Tibial nerve (tissue), 4 donors: ENCODE results near the gene ID4. TPM values are rescaled to one million over a fixed set of nuclear protein-coding genes. Genes with fewer than 3 reads are reported as not detected.

ENCODE experiments used
- DNase-seq, 2 donors: peaks; one replicate each; pipeline ENCODE4 v3.0.0-alpha.2; 2019; ENCODE audit warnings: low spot score in 2 of 2
- H3K27ac ChIP-seq, 4 donors: fragments of 200-600 bp; sonication (generic) in 3 of 4; one replicate each; pipeline ENCODE4 v1.5.1; 2017 to 2019; ENCODE audit warnings: mild to moderate bottlenecking in 1 of 4
- H3K27me3 ChIP-seq, 2 donors: fragments of 200-600 bp; sonication (generic) in 1 of 2; one replicate each; pipeline versions ENCODE4 v1.5.1 to v1.6.0; 2017 to 2019
- H3K36me3 ChIP-seq, 3 donors: fragments of 200-600 bp; sonication (generic); one replicate each; pipeline ENCODE4 v1.5.1; 2018 to 2019
- H3K4me1 ChIP-seq, 4 donors: fragments of 200-600 bp; sonication (generic) in 3 of 4; one replicate each; pipeline ENCODE4 v1.5.1; 2017 to 2019
- H3K4me3 ChIP-seq, 4 donors: fragments of 200-600 bp; sonication (generic) in 3 of 4; one replicate each; pipeline ENCODE4 v1.5.1; 2017 to 2019; ENCODE audit warnings: mild to moderate bottlenecking in 1 of 4, moderate library complexity in 1 of 4
- H3K9me3 ChIP-seq, 4 donors: fragments of 200-600 bp; sonication (generic) in 3 of 4; one replicate each; pipeline ENCODE4 v1.5.1; 2017 to 2019
- CTCF ChIP-seq, 5 experiments: fragments of 200-600 bp in 3 of 5; fragments of 450-650 bp in 2 of 5; sonication (generic) in 3 of 5; IDR thresholded peaks; one replicate each; pipeline ENCODE4 v1.5.1; 2016 to 2019; ENCODE audit warnings: antibody characterized with exemption in 5 of 5, mild to moderate bottlenecking in 3 of 5, moderate library complexity in 2 of 5
- EP300 ChIP-seq, 2 donors: sonication (generic); formaldehyde crosslinking; IDR thresholded peaks; one replicate each; pipeline ENCODE4 v1.6.1; 2017; ENCODE audit warnings: antibody characterized with exemption in 2 of 2, mild to moderate bottlenecking in 1 of 2
- POLR2A ChIP-seq, 2 donors: fragments of 450-650 bp; IDR thresholded peaks; one replicate each; pipeline ENCODE4 v1.6.1; 2017; ENCODE audit warnings: antibody characterized with exemption in 2 of 2, mild to moderate bottlenecking in 2 of 2, moderate library complexity in 2 of 2
- WGBS, 2 donors: methylation state at CpG; one replicate each; pipeline ENCODE4 v1.1.5; 2018; 5-methylcytosine and 5-hydroxymethylcytosine counted together
- total RNA-seq, 4 donors: library from RNA; depleted of rRNA; stranded (reverse); fragments of >200 nt; gene quantifications; one replicate each; pipeline ENCODE4 v1.1.0, GENCODE V29; 2016

ID4 gene
- total RNA-seq, 4 donors from 2014 or later: 27.0 to 69.0 (median 33.3) TPM

GRCh38 chr6:19795211-19795610 is 42.0 kb upstream of the ID4 start:
- H3K27me3 ChIP-seq: no peaks in the 10 kb centered on the region
- DNase-seq: no peak

GRCh38 chr6:19796452-19796851 is 40.7 kb upstream of the ID4 start:
- Histone ChIP-seq H3K9me3 (peaks cover 0 to 17% (median 5%) of the 10 kb centered on the region in 4 donors), H3K4me1 (no peaks in the 10 kb centered on the region), H3K27ac (no peak overlapping the region), H3K36me3 (no peaks in the 10 kb centered on the region), H3K27me3 (no peaks in the 10 kb centered on the region), H3K4me3 (no peak overlapping the region)
- DNase-seq: no peak
- no peak for TF ChIP-seq POLR2A (IDR thresholded peaks at IDR 0.05)
- TF ChIP-seq EP300 (IDR thresholded peaks at IDR 0.05): no peak
- no peak for TF ChIP-seq CTCF (IDR thresholded peaks at IDR 0.05)
- WGBS, 2 donors: 68 to 69% methylated on average over 2 of the region's 2 CpGs

More at GRCh38 chr6:19795211-19795610, 42.0 kb upstream of the ID4 start:
- Histone ChIP-seq H3K9me3 (peaks cover 0 to 17% (median 5%) of the 10 kb centered on the region in 4 donors), H3K4me3 (no peak overlapping the region), H3K36me3 (no peaks in the 10 kb centered on the region), H3K4me1 (peaks cover 0 to 12% (median 0%) of the 10 kb centered on the region in 4 donors), H3K27ac (no peak overlapping the region)
- TF ChIP-seq POLR2A (IDR thresholded peaks at IDR 0.05) (no peak), EP300 (IDR thresholded peaks at IDR 0.05) (no peak), CTCF (IDR thresholded peaks at IDR 0.05) (no peak)

GRCh38 chr6:19798362-19798761 is 38.8 kb upstream of the ID4 start:
- Histone ChIP-seq H3K4me1 (peaks cover 0 to 5% (median 0%) of the 10 kb centered on the region in 4 donors), H3K27ac (no peak overlapping the region), H3K36me3 (no peaks in the 10 kb centered on the region), H3K4me3 (no peak overlapping the region), H3K9me3 (peaks cover 0 to 17% (median 5%) of the 10 kb centered on the region in 4 donors), H3K27me3 (no peaks in the 10 kb centered on the region)
- no peak for DNase-seq
- no peak for TF ChIP-seq EP300 (IDR thresholded peaks at IDR 0.05)
- TF ChIP-seq CTCF (IDR thresholded peaks at IDR 0.05): no peak
- no peak for TF ChIP-seq POLR2A (IDR thresholded peaks at IDR 0.05)
- WGBS, 2 donors: 89 to 100% methylated on average over 1 of the region's 1 CpG

- Histone ChIP-seq H3K27me3 (no peaks in the 10 kb centered on the region), H3K27ac (peak overlapping the region in 2 of 4 donors; percentile 98 to 99), H3K36me3 (no peaks in the 10 kb centered on the region), H3K4me1 (peaks cover 0 to 20% (median 0%) of the 10 kb centered on the region in 4 donors), H3K4me3 (no peak overlapping the region), H3K9me3 (no peaks in the 10 kb centered on the region)
- no peak for DNase-seq
- TF ChIP-seq EP300 (IDR thresholded peaks at IDR 0.05) (no peak), POLR2A (IDR thresholded peaks at IDR 0.05) (no peak), CTCF (IDR thresholded peaks at IDR 0.05) (no peak)
- WGBS, 2 donors: 77 to 87% methylated on average over 6 of the region's 6 CpGs
These were observed 34.5 kb upstream of the ID4 start for GRCh38 chr6:19802656-19803055.

GRCh38 chr6:19803331-19804204 is 33.6 kb upstream of the ID4 start:
- peaks cover 0 to 20% (median 0%) of the 10 kb centered on the region in 4 donors for H3K4me1 ChIP-seq
- no peaks in the 10 kb centered on the region for H3K9me3 ChIP-seq
- H3K27me3 ChIP-seq: no peaks in the 10 kb centered on the region
- H3K4me3 ChIP-seq: peak overlapping the region; percentile 46 to 68 (median 53)
- no peak for TF ChIP-seq CTCF (IDR thresholded peaks at IDR 0.05)
- no peak for TF ChIP-seq EP300 (IDR thresholded peaks at IDR 0.05)
- TF ChIP-seq POLR2A (IDR thresholded peaks at IDR 0.05): no peak
- no peaks in the 10 kb centered on the region for H3K36me3 ChIP-seq
- H3K27ac ChIP-seq: peak overlapping the region; percentile 71 to 99 (median 92)
- DNase-seq: no peak
- 21% methylated on average over 9 of the region's 9 CpGs for WGBS, 2 donors
